Stimulated activated CD4-positive, alpha-beta T cell treated with anti-CD3 and anti-CD28 coated beads, Interleukin-1b, Interleukin-23, amount 100 ng/mL, for 4 hours (primary cell): ENCODE results near the gene GADD45G.

Experiments
- DNase-seq, 2 donors: peaks; one replicate each; pipeline ENCODE4 v3.0.0-alpha.2; 2020; ENCODE audit warnings: low read depth in 2 of 2

Gene GADD45G

GRCh38 chr9:89609426-89610006 lies 4.7 kb downstream of the GADD45G start:
- DNase-seq = no peak

DNA sequence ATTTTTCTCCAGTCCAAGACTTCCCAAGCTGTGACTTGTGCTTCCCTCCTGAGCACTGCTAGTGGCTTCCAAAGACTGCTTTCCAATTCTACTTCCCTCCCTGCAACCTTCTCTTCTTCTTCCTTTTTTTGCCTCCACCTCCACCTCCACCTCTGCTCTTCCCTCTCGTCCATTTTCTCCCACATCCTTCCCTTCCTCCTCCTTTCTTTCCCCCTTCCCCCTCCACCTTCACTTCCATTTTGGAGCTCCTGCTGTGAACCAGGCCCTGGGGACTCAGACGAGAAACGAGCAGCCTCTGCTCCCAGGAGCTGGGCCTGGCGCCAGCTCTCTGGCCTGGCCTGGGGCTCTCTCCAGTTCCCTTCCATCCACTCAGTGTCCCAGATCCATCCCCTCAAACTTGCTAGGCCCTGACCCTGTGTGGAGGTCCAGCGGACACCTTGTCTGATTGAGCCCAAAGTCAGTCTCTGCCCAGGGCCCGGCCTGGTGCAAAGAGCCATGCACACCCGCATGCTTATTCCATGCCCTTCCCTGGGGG lies 5.6 kb downstream of the GADD45G start:
- DNase-seq = no peak

GRCh38 chr9:89611425-89611824 lies 6.6 kb downstream of the GADD45G start:
- no peak for DNase-seq

DNA sequence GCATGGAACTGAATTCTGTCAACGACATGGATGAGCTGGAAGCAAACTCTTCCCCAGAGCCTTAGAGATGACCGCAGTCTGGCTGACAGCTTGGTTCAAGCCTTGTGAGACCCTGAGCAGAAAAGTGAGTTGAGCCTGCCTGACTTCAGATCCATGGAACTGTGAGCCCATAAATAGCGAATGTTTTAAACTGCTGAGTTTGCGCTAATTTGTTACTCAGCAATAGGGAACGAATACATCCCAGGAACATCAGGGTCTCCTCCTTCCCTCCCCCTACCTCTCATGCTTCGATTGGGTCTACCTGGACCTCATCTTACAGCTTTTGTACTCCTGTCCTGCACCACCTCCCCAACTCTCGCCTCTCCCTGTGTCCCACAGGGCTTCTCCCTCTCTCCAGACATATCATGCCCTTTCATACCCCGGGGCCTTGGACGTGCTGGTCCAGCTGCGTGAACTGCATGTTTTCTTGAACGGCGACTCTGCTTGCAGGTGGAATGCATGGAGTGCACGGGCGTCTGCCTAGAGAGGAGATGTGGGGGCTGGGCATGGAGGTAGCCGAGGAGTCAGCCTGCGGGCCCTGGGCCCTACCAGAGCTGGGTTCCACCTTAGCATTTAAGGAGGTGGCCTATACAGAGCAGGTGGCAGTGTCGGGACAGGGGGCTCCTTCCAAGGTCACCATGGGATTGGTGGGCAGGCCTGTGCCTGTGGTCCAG lies 7.9 kb downstream of the GADD45G start:
- DNase-seq = no peak

DNA sequence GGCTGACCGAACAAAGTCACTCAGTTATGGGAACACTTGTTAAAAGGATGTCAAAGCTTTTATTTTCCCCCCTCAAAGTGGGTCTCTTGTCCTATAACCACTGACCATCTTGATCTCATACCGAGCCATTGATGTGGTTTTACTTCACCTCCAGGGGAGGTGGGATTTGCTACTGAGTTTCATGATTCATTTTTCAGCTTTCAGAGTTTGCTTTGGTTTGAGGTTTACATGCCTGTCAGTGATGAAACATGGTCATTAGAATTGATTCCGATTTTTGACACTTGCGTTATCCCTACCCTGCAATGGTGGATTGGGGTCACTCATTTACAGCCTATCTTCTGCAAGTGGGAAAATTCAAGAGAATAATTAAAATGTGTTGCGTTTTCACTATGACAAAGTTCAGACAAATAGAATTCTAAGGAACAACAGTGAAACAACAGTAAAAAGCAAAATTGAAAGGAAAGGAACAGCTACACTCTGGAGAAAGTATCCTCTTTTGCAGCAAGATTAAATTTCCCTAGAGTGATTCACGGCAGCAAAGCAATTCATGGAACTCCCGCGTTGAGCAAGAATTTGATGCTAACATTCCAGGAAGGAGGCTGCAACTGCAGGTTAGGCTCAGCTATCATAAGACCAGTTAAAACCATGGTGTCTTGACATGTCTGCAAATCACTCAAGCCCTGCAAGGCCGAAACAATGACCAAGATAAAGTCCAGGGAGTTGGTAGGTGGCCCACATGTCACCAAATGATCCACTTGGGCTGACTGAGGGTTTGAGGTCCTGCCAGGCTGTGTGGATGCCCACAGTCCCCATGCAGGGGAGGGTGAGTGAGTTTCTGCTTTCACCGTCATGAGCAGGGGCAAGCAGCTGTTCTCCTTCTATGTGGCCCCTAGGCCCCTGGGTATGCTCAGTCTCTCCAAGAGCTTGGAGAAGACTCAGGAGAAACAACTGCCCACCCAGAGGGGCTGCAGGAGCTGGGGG lies 9.4 kb downstream of the GADD45G start:
- no peak for DNase-seq

DNA sequence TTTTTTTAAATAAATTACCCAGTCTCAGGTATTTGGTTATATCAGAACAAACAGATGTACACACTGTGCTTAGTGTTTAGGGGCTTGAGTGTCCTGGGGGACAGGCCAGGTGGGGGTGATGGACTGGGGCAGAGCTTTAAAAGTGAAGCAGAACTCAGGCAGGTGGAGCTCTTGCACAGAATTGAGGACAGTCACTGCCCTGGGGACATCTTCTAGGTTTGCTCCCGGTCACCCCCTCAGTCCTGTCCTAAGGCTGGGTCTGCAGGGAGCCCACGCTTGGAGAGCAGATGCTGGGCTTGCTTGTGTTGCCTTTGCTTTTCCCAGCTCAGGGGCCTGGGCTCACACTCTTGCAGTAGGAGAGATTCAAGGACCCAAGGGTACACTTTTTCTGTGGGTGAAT lies 10.8 kb downstream of the GADD45G start:
- no peak for DNase-seq

GRCh38 chr9:89616411-89616810 lies 11.6 kb downstream of the GADD45G start:
- DNase-seq = no peak

DNA sequence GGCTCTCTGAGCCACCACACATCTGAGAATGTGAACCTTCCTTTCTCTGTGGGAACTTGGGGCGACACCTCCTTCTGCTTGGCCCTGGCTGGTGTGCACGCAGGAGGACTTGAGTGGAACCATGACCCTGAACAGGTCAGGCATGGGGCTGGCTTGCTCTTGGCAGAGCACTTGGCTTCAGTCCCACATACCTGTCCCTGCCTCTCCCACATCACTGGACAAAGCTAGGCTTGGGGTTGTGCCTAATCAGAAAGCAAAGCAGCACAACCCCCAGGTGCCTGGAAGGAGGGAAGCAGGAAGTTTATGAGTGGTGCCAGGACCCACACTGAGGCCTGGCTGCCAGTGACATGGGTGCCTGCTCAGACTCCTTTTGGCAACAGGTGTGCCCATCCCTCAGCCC lies 13.2 kb downstream of the GADD45G start:
- no peak for DNase-seq

- no peak for DNase-seq
Measured at GRCh38 chr9:89619019-89619418, 14.2 kb downstream of the GADD45G start.

DNA sequence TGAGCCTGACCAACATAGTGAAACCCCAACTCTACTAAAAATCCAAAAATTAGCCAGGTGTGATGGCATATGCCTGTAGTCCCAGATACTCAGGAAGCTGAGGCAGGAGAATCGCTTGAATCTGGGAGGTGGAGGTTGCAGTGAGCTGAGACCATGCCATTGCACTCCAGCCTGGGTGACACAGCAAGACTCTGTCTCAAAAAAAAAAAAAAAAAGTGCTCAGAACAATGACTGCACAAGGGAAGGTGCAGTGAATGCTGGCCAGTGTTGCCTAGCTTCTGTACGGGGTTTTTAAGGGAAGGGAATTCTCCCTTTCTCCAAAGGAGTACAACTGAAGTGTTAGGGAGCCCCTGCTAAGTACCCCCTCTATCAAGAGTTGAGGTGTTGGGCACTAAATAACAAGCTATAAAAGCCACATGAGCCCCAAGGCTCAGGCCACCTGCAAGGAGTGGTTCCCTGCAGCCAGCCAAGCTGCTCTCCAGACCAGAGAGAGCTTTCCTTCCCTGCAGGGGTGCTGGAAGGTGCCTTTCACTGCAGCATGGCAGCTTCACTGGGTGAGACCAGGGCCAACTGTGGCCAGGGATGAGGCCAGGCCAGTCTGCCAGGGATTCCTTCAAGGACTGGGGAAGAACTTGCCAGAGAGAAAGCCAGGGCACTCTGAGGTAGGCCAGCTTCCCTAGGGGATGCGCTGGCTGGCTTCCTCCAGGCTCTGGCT lies 14.8 kb downstream of the GADD45G start:
- DNase-seq = no peak

DNA sequence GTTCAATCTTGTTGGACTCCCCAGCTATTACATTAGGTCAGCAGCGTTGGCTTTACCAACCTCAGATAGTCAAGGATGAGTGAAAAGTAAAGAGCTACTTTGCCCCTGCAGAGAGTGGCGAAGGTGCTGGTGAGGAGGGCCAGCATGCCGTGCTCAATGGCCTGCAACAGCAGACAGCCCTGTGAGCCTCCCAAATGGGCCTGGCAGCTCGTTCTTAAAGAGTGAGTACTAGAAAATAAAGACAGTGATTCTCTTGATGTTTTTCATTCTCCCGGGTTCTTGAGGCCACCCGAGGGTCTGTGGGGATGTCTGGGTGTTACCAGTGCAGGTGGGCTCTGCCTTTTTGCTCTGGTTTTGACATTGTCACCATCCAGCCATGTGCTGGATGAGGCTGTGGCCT lies 16.2 kb downstream of the GADD45G start:
- DNase-seq = no peak

GRCh38 chr9:89621676-89622075 lies 16.9 kb downstream of the GADD45G start:
- no peak for DNase-seq

- DNase-seq = no peak
Measured at GRCh38 chr9:89622933-89623861, 18.4 kb downstream of the GADD45G start.

- DNase-seq = no peak
Measured at GRCh38 chr9:89623925-89624420, 19.2 kb downstream of the GADD45G start.

DNA sequence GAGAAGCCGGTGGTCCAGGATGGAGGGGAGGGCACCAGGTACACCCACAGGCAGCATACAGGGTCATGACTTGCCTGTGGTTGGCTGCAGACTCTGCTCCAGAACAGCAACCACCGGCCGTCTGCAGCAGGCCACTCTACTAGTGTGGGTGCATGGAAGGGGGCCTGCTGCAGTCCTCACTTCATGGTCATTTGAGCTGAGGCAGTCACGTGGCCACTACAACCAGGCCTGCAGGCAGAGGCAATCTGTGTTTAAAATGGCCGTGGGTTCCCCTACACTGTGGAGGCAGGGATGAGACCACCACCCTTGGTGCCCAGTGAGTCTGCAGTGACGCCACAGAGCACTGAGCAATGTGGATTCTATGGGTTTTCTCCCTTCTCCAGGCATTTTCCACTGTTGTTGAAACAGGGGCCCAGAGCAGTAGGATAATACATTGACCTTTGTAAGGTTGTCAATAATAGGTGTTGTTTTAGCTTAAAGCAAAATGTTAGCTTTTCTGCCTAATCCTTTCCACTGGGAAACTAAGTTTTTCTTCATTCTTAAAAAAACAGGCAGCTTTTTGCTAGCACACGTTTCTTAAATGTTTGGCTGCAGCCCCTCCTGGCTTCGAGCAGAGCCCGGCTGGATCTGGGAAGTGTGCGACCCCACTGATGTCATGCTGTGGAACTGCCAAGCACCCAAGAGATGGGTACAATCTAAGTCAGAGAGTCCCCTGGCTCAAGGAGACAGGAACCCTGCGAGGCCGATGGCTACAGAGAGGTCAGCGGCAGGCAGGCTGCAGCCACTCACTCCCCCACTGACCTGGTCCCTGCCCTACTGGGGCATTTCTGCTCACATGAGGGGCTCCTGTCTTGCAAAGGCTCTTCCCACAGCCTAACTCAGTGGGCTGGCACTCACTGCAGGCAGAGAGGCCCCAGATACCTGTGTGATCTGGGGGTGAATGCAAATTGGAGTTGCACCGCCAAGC lies 21.2 kb downstream of the GADD45G start:
- no peak for DNase-seq

GRCh38 chr9:89626741-89627265 lies 22.0 kb downstream of the GADD45G start:
- no peak for DNase-seq

GRCh38 chr9:89628601-89629000 lies 23.8 kb downstream of the GADD45G start:
- DNase-seq = no peak

- DNase-seq = no peak
Measured at GRCh38 chr9:89629081-89629976, 24.5 kb downstream of the GADD45G start.
